SU-DHL-6 (cell line): Measurements from ENCODE around the gene SPOCK1.

Experiments used
- EZH2phosphoT487 ChIP-seq: fragments of 200-600 bp; sonication (generic), shearing (Covaris generic); conservative IDR thresholded peaks from 2 replicates; pipeline ENCODE4 v1.6.1; 2018; ENCODE audit warnings: mild to moderate bottlenecking, antibody characterized with exemption, low read length, moderate library complexity, mixed read lengths
- TF ChIP-seq, protein P1 (sequence below): fragments of 200-600 bp; sonication (generic); IDR thresholded peaks from one replicate; pipeline ENCODE4 v1.5.1; 2017; ENCODE audit warnings: antibody characterized with exemption, mild to moderate bottlenecking, low read length, moderate library complexity; ENCODE audit not compliant: insufficient read depth, poor library complexity, severe bottlenecking

DNA sequence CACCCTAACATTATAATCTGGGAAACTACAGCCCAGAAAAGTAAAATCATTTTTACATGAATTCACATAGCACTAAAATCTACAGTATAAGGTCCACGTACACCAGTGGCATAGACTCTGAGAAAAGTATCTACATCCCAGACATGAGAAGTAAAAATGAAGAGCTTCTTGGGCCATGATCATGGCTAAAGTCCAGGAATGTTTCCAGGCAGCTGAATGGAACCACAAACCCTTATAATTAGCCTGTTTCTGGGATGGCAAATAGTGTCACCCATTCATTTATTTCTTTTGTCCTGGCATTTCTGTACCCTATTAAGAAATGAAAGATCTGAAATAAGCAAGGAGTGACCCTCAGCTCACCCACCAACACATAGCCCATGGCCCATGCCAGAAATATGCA is 217.9 kb downstream of the SPOCK1 start:
- TF ChIP-seq, protein P1, sequence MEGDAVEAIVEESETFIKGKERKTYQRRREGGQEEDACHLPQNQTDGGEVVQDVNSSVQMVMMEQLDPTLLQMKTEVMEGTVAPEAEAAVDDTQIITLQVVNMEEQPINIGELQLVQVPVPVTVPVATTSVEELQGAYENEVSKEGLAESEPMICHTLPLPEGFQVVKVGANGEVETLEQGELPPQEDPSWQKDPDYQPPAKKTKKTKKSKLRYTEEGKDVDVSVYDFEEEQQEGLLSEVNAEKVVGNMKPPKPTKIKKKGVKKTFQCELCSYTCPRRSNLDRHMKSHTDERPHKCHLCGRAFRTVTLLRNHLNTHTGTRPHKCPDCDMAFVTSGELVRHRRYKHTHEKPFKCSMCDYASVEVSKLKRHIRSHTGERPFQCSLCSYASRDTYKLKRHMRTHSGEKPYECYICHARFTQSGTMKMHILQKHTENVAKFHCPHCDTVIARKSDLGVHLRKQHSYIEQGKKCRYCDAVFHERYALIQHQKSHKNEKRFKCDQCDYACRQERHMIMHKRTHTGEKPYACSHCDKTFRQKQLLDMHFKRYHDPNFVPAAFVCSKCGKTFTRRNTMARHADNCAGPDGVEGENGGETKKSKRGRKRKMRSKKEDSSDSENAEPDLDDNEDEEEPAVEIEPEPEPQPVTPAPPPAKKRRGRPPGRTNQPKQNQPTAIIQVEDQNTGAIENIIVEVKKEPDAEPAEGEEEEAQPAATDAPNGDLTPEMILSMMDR: no peak
- TF ChIP-seq EZH2phosphoT487: no peak
